Mesendoderm (in vitro differentiated cells): ENCODE measurements around the gene NOX1.

Source experiments
- DNase-seq: peaks from one replicate; pipeline ENCODE4 v3.0.0; 2013
- H2AK5ac ChIP-seq: 2 replicates; pipeline ENCODE4 v1.6.1; 2013; ENCODE audit warnings: low read length, inconsistent platforms
- H2BK120ac ChIP-seq: 2 replicates; pipeline ENCODE4 v1.6.1; 2013; ENCODE audit warnings: low read depth, mild to moderate bottlenecking, low read length, moderate library complexity, mixed read lengths
- H2BK15ac ChIP-seq: replicated peaks from 2 replicates; pipeline ENCODE4 v1.6.1; 2013; ENCODE audit warnings: low read depth, mild to moderate bottlenecking, moderate library complexity
- H2BK5ac ChIP-seq: 2 replicates; pipeline ENCODE4 v1.6.1; 2013; ENCODE audit warnings: low read length, inconsistent platforms
- H3K18ac ChIP-seq: 2 replicates; pipeline ENCODE4 v1.6.1; 2013; ENCODE audit warnings: mild to moderate bottlenecking, low read length, mixed read lengths
- H3K23ac ChIP-seq: one replicate; pipeline ENCODE4 v1.6.1; 2013; ENCODE audit warnings: low read length
- H3K27ac ChIP-seq: 2 replicates; pipeline ENCODE4 v1.5.1; 2013; ENCODE audit warnings: low read depth, mild to moderate bottlenecking, inconsistent platforms, low read length, moderate library complexity
- H3K27me3 ChIP-seq: 2 replicates; pipeline ENCODE4 v1.6.1; 2013; ENCODE audit warnings: low read length, control low read depth, mild to moderate bottlenecking, inconsistent platforms; ENCODE audit not compliant: insufficient read depth, poor library complexity
- H3K36me3 ChIP-seq: 2 replicates; pipeline ENCODE4 v1.6.1; 2013; ENCODE audit warnings: low read length, inconsistent platforms; ENCODE audit not compliant: control insufficient read depth, insufficient read depth
- H3K4ac ChIP-seq: one replicate; pipeline ENCODE4 v1.6.1; 2013; ENCODE audit warnings: low read depth, mild to moderate bottlenecking, low read length, moderate library complexity
- H3K4me1 ChIP-seq: 2 replicates; pipeline ENCODE4 v1.6.1; 2013; ENCODE audit warnings: low read depth, low read length, inconsistent platforms; ENCODE audit not compliant: control insufficient read depth
- H3K4me2 ChIP-seq: 2 replicates; pipeline ENCODE4 v1.6.1; 2013; ENCODE audit warnings: low read length
- H3K4me3 ChIP-seq: 2 replicates; pipeline ENCODE4 v1.5.1; 2013; ENCODE audit warnings: mild to moderate bottlenecking, low read length
- H3K56ac ChIP-seq: one replicate; pipeline ENCODE4 v1.6.1; 2013; ENCODE audit warnings: low read length
- H3K79me1 ChIP-seq: 2 replicates; pipeline ENCODE4 v1.6.1; 2013; ENCODE audit warnings: low read length, inconsistent platforms
- H3K79me2 ChIP-seq: 2 replicates; pipeline ENCODE4 v1.6.1; 2013; ENCODE audit warnings: mild to moderate bottlenecking, low read length; ENCODE audit not compliant: control insufficient read depth, insufficient read depth
- H3K9ac ChIP-seq: 2 replicates; pipeline ENCODE4 v1.6.1; 2013; ENCODE audit warnings: low read length, inconsistent platforms
- H4K5ac ChIP-seq: one replicate; pipeline ENCODE4 v1.6.1; 2013; ENCODE audit warnings: low read length
- H4K8ac ChIP-seq: one replicate; pipeline ENCODE4 v1.6.1; 2013; ENCODE audit warnings: low read depth, mild to moderate bottlenecking, control low read depth, low read length, moderate library complexity
- WGBS: extraction: QIAGEN DNeasy Blood & Tissue Kit; methylation state at CpG from one replicate; pipeline ENCODE4 v1.1.7; 2013; ENCODE audit warnings: low lambda C conversion rate, missing lambda C conversion rate; ENCODE audit not compliant: insufficient coverage; ENCODE audit errors: extremely low coverage; 5-methylcytosine and 5-hydroxymethylcytosine counted together

The NOX1 gene

DNA sequence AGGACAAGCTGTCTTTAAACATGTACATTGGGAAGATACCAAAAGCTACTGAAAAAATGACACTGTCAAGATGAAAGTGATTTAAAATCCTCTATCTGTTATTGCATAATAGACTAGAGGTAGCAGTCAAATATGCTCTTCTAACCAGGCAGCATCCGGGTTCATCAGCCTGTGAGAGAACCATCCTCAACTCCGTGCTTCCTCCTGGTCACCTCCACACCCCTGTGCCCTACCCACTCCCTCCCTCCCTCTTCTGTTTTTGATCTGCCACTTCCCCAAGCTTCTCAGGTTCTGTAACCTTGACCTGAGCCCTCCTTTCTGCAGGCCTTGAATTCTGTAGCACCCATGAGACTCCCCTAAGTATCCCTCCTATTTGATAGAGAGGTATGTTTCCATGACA lies 5.9 kb downstream of the NOX1 start:
- no peaks in the 10 kb centered on the region for H3K79me1 ChIP-seq
- no peaks in the 10 kb centered on the region for H3K79me2 ChIP-seq
- no peaks in the 10 kb centered on the region for H3K4me1 ChIP-seq
- no peak overlapping the region for H4K8ac ChIP-seq
- no peaks in the 10 kb centered on the region for H3K27me3 ChIP-seq
- WGBS, result no CpG with 5 or more reads among the region's 2 CpGs
- no peak overlapping the region for H3K4me3 ChIP-seq
- H2AK5ac ChIP-seq, result no peak overlapping the region
- no peak overlapping the region for H2BK120ac ChIP-seq
- no peak overlapping the region for H3K4ac ChIP-seq
- H4K5ac ChIP-seq, result no peak overlapping the region
- DNase-seq, result no peak
- H3K23ac ChIP-seq, result no peak overlapping the region
- H3K27ac ChIP-seq, result no peak overlapping the region
- H3K4me2 ChIP-seq, result no peak overlapping the region
- H3K18ac ChIP-seq, result no peak overlapping the region
- no peaks in the 10 kb centered on the region for H3K36me3 ChIP-seq
- no peak overlapping the region for H3K9ac ChIP-seq
- no peak overlapping the region for H2BK15ac ChIP-seq
- H3K56ac ChIP-seq, result no peak overlapping the region
- no peak overlapping the region for H2BK5ac ChIP-seq

DNA sequence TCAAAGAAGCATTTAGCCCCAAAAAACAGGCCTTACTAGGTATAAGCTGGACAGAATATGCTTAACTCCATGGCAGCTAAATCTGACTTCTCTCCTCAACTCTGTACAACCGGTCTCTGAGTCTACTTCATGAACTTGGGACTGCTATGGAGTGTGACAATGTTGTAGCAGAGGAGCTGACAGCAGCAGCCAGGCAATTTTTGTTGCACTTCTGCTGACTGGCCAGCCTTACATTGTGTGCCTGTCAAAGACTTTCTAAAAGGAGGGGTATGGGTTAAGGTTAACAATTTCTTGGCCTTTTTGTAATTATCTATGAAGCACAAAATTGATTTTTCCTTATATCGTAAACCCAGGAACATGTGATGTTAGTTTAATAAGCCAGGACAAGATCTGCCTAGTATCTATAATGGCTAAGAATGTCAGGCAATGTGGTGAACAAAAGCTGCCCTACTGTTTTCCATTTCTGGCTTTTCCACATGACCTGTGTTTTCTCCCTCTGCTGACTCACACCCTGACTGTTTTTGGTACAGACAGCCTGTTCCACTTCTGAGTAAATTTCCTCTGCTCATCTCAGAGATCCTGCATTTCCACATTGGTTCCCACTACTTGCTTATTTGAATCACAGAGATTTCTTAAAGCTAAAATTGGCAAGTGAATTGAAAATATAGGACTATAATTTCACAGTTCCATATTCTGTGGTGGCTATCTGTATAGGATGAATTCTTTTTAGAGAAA lies 9.3 kb downstream of the NOX1 start:
- H3K9ac ChIP-seq, result no peak overlapping the region
- no peak overlapping the region for H3K4me2 ChIP-seq
- no CpG with 5 or more reads among the region's 2 CpGs for WGBS
- no peaks in the 10 kb centered on the region for H3K4me1 ChIP-seq
- H3K79me2 ChIP-seq, result no peaks in the 10 kb centered on the region
- H3K36me3 ChIP-seq, result no peaks in the 10 kb centered on the region
- no peak overlapping the region for H3K18ac ChIP-seq
- no peak overlapping the region for H2AK5ac ChIP-seq
- H3K27me3 ChIP-seq, result no peaks in the 10 kb centered on the region
- no peak overlapping the region for H3K4ac ChIP-seq
- H4K5ac ChIP-seq, result no peak overlapping the region
- H3K56ac ChIP-seq, result no peak overlapping the region
- H2BK15ac ChIP-seq, result no peak overlapping the region
- H2BK5ac ChIP-seq, result no peak overlapping the region
- H2BK120ac ChIP-seq, result no peak overlapping the region
- H3K23ac ChIP-seq, result no peak overlapping the region
- no peaks in the 10 kb centered on the region for H3K79me1 ChIP-seq
- no peak overlapping the region for H3K4me3 ChIP-seq
- H3K27ac ChIP-seq, result no peak overlapping the region
- H4K8ac ChIP-seq, result no peak overlapping the region
- DNase-seq, result no peak

DNA sequence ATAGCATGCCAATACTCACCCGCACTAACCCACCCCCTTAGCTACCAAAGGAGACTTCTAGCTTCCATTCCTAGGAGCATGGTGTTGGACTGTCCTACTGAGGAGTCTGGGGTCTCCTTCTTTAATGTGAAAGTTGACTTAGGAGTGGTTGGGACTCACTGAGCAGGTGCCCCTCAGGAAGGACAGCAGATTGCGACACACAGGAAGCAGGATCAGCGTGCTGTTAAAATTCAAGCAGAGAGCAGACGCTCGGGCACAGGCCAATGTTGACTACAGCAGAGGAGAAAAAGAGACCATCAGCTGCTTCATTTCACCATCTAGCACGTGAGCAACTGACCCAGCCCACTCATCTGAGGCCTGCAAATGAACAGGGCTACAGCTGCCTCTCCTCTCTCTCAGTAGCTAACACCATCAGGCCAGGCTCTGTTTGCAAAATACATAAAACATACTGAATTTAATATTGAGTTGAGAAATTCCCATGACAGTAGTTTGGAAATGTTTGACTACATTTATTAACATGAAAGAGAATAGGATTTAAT lies 10.8 kb downstream of the NOX1 start:
- Histone ChIP-seq H3K79me2 (no peaks in the 10 kb centered on the region), H4K8ac (no peak overlapping the region), H3K27me3 (no peaks in the 10 kb centered on the region), H3K56ac (no peak overlapping the region), H3K23ac (no peak overlapping the region), H3K4me3 (no peak overlapping the region), H3K18ac (no peak overlapping the region), H3K27ac (no peak overlapping the region), H2BK120ac (no peak overlapping the region), H3K4me1 (no peaks in the 10 kb centered on the region), H4K5ac (no peak overlapping the region), H3K4ac (no peak overlapping the region), H3K79me1 (no peaks in the 10 kb centered on the region), H3K9ac (no peak overlapping the region), H2AK5ac (no peak overlapping the region), H2BK5ac (no peak overlapping the region), H2BK15ac (no peak overlapping the region), H3K36me3 (no peaks in the 10 kb centered on the region), H3K4me2 (no peak overlapping the region)
- DNase-seq, result no peak
- no CpG with 5 or more reads among the region's 6 CpGs for WGBS

DNA sequence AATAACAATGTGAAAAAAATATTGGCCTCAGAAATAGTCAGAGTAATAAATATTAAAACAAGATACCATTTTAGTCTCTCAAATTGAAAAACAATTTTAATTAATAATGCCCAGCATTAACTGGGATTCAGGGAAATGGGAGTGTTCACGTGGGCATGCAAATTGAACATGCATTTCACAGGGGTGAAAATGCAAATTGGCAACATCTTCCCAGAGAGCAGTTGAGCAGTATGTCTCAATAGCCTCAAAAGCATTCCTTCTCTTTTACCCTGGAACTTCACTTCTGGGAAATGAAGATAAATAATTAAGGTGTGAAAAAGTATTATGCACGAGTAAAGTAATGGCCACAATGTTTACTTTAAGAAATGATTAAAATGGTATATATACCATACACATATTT lies 21.3 kb downstream of the NOX1 start:
- Histone ChIP-seq H3K79me2 (no peaks in the 10 kb centered on the region), H3K4ac (no peak overlapping the region), H3K9ac (no peak overlapping the region), H4K8ac (no peak overlapping the region), H2BK15ac (no peak overlapping the region), H3K4me3 (no peak overlapping the region), H3K36me3 (no peaks in the 10 kb centered on the region), H3K4me2 (no peak overlapping the region), H3K27me3 (no peaks in the 10 kb centered on the region), H3K79me1 (no peaks in the 10 kb centered on the region), H4K5ac (no peak overlapping the region), H3K23ac (no peak overlapping the region), H2BK5ac (no peak overlapping the region), H3K56ac (no peak overlapping the region), H3K4me1 (no peaks in the 10 kb centered on the region), H2AK5ac (no peak overlapping the region), H3K27ac (no peak overlapping the region), H3K18ac (no peak overlapping the region), H2BK120ac (no peak overlapping the region)
- no peak for DNase-seq
- WGBS, result no CpG with 5 or more reads among the region's 2 CpGs

DNA sequence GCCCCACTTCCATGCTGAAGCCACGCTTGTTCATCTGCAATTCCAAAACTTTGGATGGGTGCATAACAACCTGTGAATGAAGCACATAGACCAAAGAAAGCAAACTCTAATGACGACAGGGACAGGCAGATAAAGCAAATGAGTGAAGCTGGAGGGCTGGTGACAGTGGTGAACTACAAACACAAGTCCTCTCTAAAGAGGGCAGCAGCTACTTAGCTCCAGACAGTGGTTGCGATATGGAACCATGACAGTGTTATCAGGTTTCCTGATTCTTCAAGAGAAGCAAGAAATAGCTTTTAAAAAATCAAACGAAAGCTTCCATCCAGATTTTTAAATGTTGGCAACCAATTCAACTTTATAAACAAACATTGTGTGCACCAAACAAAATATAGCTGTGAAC lies 23.8 kb downstream of the NOX1 start:
- no peak overlapping the region for H2AK5ac ChIP-seq
- no peak overlapping the region for H2BK120ac ChIP-seq
- no peak overlapping the region for H4K5ac ChIP-seq
- no peaks in the 10 kb centered on the region for H3K79me2 ChIP-seq
- no peaks in the 10 kb centered on the region for H3K4me1 ChIP-seq
- H3K36me3 ChIP-seq, result no peaks in the 10 kb centered on the region
- no peak overlapping the region for H2BK15ac ChIP-seq
- H3K79me1 ChIP-seq, result no peaks in the 10 kb centered on the region
- H3K27me3 ChIP-seq, result no peaks in the 10 kb centered on the region
- no peak overlapping the region for H3K4me2 ChIP-seq
- no peak overlapping the region for H3K23ac ChIP-seq
- H3K4ac ChIP-seq, result no peak overlapping the region
- no peak overlapping the region for H3K56ac ChIP-seq
- H4K8ac ChIP-seq, result no peak overlapping the region
- no peak overlapping the region for H3K4me3 ChIP-seq
- H2BK5ac ChIP-seq, result no peak overlapping the region
- H3K9ac ChIP-seq, result no peak overlapping the region
- whole genome bisulfite sequencing, result no CpG with 5 or more reads among the region's 4 CpGs
- H3K18ac ChIP-seq, result no peak overlapping the region
- H3K27ac ChIP-seq, result no peak overlapping the region
- DNase-seq, result no peak
